GM18861 (cell line): ENCODE data around the gene CD28.
"Not testable (repeated sequence)": the region's sequence is repeated elsewhere in the genome, so short reads cannot be mapped to it uniquely, and the experiment has no call there.

Experiments
- ATAC-seq: cut with Tn5 transposase; IDR thresholded peaks from one replicate; pipeline ENCODE4 v1.9.1; 2021; ENCODE audit not compliant: unreplicated experiment

The CD28 gene

DNA sequence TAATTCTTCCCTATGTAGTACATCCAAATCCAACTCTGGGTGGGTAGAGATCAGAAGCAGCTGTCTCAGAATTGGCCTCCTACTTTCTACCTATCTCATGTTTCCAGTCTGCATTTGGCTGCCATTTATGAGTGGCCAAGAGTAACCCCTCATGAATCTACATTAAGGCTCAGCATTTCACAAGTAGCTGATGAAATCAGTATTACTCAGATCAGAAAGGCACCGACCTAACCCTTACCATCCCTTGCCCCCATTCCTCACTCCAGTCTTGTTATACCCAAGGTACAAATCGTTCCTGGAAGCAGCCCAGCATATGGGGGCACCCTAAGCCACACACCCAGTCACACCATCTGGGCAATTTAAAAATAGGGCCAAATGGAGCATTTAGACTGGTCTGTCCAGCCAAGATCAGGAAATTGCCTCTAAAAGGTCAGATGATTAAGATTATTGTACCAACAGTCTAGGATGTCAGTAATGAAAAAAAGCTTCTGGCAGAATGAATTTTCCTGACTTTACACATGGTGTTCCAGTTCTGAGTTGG, 37.1 kb downstream of the CD28 start:
- ATAC-seq, result no peak

DNA sequence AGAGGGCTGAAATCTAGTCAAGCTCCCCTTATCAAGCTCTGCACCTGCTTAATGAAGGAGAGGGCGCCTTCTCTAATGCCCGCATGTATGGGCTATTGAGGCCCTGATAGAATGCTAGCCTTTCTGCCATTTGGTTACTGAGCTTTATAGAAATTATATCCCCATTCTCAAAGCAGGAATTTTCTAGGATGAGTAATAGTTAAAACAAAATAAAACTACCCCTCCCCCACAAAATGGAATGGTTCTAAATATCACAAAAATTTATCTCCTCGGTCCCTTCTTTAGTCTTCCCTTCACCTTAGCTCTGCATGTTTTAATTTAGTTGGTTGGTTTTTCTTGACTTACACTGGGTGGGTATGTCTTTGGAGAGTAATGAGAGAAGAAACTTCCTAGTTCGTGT, 37.7 kb downstream of the CD28 start:
- no peak for ATAC-seq

DNA sequence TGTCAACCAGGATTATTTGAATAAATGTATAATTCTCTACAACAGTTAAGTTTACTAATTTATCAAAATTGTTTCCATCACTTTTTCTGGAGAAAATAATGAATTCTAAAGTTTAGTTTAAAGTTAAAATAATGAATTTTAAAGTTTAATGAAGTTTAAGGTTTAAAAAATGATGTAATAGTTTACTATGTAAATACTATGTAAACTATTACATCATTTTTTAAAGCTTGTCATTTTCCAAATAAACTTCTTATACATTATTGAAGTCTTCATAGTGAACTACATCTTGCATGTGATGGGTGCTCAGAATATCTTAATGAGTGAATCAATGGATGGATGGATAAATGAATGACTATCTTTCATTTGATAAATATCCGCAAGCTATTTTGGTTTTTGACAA, 38.8 kb downstream of the CD28 start:
- no peak for ATAC-seq

DNA sequence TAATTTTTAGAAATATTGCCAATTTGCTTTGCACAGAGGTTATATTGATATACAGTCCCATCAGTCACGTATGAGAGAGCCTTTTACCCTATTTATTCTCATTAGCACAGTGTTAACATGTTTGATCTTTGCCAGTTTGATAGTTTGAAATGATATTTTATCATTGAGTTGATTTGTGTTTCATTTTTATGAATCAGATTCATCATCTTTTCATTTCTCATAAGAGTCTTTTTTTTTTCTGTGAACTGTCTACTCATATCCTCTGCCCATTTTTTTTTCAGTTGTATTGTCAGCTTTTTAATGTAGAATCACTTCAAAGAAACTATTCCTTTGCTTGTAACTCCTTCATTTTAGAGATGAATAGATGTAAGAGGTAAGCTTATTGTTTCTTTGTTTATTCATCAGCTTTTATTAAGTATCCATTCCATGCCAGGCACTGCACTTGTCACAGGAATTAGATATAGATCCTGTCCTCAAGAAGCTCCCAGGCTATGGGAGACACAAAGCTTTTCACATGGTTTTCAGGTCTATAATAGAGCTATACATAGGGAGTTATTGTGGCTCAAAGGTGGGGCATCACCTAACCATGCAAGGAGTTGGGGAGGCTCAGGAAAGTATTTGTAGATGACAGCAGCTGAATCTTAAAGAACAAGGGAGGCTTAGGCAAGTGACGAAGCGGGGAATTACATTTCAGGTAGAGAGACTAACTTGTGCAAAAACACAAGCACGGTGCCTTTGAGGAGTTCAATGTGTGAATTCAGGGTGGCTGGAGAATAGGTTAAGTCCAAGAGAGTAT, 42.1 kb downstream of the CD28 start:
- no peak for ATAC-seq

GRCh38 chr2:203750346-203751068, 44.1 kb downstream of the CD28 start:
- ATAC-seq, result no peak

DNA sequence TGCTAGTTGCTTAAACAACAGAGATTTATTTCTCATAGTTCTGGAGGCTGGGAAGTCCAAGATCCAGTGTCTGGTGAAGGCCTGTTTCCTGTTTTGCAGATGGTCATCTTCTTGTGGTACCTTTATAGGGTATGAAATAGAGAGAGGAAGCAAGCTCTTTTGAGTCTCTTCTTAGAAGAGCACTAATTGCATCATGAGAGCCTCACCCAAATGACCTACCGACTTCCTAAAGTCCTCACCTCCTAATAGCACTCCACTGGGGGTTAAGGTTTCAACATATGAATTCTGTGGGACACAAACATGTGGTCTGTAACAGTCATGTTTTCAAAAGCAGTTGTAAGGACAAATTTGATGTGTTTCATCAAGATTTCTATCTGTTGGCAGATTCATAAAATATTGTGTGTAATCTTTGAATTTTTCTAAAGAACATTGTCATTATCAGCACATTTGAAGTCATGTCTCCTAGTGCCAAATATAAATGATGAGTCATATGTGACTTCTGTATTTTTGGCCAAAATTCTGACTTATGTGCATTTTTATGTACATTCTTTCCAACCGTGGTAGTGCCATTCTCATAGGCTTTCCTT, 45.3 kb downstream of the CD28 start:
- no peak for ATAC-seq

GRCh38 chr2:203756161-203756560, 49.7 kb downstream of the CD28 start:
- ATAC-seq, result no peak

GRCh38 chr2:203758841-203759689, 52.6 kb downstream of the CD28 start:
- ATAC-seq, result no peak

GRCh38 chr2:203759690-203760365, 53.4 kb downstream of the CD28 start:
- ATAC-seq, result no peak

DNA sequence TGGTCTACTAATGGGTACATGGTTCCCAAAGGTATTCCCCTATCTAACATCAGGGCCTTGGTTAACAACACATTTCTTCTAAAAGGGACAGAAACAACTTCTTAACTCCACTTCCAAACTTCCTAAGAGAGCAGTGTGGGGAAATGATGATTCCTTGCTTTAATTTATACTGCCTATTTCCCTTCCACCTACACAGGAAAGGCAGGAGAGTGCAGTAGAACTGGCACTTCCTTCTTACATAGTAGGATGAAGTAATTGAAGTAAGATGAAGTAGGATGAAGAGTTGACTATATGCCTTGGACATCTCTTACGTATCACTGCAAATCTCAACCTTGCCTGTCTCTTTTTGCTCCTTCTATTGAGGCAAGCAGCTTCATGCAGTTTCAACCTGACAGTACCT, 54.7 kb downstream of the CD28 start:
- ATAC-seq, result no peak

GRCh38 chr2:203763241-203763937, 57.0 kb downstream of the CD28 start:
- no peak for ATAC-seq

GRCh38 chr2:203763938-203764664, 57.7 kb downstream of the CD28 start:
- ATAC-seq, result no peak

DNA sequence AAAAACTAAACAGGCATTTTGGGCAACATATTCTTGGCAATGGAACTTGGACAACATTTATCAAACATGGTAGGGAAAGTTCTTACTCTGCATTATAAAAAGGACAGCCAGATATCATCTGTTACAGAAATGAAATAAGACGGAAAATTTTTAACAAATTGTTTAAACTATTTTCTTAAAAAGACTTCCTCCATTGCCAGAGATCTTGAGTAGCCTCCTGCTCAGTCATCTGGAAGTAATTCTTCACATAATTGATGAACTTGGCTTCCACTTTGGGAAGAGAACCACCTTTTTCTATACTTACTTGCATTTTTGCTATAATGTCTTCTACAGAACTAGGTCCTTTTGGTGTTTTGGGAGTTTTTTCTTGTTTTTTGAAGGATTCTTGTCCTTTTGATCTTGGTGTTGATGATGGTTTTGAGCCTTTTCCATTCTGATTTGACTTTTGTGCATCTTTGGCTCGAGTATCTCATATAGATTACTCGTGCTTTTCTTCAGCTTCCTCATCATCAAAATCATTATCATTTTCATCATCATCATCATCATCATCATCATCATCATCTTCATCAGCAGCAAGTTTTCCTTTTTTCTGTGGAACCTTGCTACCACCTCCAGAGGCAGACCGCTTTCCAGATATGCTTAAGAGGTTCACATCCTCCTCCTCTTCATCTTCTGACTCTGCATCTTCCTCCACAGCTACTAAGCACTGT, 66.2 kb downstream of the CD28 start:
- ATAC-seq, result no peak

GRCh38 chr2:203774760-203775159, 68.3 kb downstream of the CD28 start:
- no peak for ATAC-seq

GRCh38 chr2:203775684-203776083, 69.2 kb downstream of the CD28 start:
- no peak for ATAC-seq

- ATAC-seq, result no peak
Observed at GRCh38 chr2:203777030-203777429, 70.6 kb downstream of the CD28 start.

DNA sequence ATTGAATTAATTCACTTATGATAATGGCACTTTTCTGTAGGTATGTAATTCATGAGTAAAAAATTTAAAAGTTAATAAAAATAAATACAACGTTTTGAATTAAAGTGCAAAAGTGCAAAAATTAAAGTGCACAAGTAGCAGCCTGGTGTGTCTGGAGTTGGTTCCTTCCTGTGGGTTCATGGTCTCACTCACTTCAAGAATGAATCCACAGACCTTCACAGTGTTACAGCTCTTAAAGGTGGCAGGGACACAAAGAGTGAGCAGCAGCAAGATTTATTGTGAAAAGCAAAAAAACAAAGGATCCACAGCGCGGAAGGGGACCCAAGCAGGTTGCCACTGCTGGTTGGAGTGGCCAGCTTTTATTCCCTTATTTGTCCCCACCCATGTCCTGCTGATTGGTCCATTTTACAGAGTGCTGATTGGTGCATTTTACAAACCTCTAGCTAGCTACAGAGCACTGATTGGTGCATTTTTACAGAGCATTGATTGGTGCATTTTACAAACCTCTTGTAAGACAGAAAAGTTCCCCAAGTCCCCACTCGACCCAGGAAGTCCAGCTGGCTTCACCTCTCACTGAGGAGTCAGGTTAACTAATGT, 73.1 kb downstream of the CD28 start:
- not testable (repeated sequence) for ATAC-seq

DNA sequence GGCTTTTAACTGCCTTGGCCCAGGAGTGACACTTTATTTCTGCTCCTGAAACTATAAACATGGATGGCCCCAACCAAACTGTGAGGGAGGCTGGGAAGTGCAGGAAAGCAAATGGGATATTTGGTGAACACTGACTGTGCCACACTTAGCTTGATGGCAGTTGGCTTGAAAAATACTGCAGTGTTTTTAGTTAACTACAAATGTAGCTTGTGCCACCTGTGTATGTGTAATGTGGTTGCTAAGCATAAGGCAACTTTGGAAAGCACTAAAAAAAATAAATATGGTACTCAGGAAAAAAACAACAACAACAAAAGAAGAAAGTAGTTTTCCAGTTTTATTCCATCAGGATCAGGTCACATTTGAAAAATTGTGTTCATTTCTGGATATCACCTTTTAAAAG, 73.8 kb downstream of the CD28 start:
- no peak for ATAC-seq
